ENCODE results near the gene HTR6.
"Not testable (repeated sequence)": the region's sequence is repeated elsewhere in the genome, so short reads cannot be mapped to it uniquely, and the experiment has no call there.

- TF ChIP-seq, protein P1, sequence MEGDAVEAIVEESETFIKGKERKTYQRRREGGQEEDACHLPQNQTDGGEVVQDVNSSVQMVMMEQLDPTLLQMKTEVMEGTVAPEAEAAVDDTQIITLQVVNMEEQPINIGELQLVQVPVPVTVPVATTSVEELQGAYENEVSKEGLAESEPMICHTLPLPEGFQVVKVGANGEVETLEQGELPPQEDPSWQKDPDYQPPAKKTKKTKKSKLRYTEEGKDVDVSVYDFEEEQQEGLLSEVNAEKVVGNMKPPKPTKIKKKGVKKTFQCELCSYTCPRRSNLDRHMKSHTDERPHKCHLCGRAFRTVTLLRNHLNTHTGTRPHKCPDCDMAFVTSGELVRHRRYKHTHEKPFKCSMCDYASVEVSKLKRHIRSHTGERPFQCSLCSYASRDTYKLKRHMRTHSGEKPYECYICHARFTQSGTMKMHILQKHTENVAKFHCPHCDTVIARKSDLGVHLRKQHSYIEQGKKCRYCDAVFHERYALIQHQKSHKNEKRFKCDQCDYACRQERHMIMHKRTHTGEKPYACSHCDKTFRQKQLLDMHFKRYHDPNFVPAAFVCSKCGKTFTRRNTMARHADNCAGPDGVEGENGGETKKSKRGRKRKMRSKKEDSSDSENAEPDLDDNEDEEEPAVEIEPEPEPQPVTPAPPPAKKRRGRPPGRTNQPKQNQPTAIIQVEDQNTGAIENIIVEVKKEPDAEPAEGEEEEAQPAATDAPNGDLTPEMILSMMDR (IDR thresholded peaks at IDR 0.05), result not testable (repeated sequence)
- not testable (repeated sequence) for TF ChIP-seq POLR2A (IDR thresholded peaks at IDR 0.05)
These were observed 27.9 kb upstream of the HTR6 start for GRCh38 chr1:19636749-19637148.
